ENCODE measurements around the gene ASAP2.

DNA sequence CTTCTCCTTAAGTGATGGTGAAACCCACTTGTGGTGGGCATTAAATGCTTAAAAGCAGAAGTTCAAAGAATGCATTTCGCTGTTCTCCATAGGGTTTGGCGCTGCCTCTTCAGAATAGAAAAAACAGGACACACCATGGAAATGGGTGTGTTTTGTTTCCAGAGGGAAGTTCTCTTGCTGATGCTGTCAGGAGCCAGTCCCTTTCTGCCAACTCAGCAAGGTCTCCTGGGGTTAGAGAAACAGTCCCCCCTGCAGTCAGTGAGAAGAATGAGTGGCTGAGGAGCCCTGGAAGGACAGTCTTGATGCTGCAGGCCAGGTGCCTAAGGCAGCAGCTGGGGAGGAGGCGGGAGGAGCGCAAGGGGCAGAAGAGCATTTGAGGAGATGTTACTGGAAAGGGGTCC is 37.8 kb upstream of the ASAP2 start:
- TF ChIP-seq, protein P1, sequence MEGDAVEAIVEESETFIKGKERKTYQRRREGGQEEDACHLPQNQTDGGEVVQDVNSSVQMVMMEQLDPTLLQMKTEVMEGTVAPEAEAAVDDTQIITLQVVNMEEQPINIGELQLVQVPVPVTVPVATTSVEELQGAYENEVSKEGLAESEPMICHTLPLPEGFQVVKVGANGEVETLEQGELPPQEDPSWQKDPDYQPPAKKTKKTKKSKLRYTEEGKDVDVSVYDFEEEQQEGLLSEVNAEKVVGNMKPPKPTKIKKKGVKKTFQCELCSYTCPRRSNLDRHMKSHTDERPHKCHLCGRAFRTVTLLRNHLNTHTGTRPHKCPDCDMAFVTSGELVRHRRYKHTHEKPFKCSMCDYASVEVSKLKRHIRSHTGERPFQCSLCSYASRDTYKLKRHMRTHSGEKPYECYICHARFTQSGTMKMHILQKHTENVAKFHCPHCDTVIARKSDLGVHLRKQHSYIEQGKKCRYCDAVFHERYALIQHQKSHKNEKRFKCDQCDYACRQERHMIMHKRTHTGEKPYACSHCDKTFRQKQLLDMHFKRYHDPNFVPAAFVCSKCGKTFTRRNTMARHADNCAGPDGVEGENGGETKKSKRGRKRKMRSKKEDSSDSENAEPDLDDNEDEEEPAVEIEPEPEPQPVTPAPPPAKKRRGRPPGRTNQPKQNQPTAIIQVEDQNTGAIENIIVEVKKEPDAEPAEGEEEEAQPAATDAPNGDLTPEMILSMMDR (IDR thresholded peaks at IDR 0.05): no peak
- TF ChIP-seq POLR2A (IDR thresholded peaks at IDR 0.05): no peak

Measured in tibial nerve (tissue), 3 donors.